Left cardiac atrium (tissue), 4 donors: ENCODE measurements around the gene OPHN1. TPM values are rescaled to one million over a fixed set of nuclear protein-coding genes. Genes with fewer than 3 reads are reported as not detected.
A peak's percentile ranks its signal among the peaks of the same experiment; 100 is the strongest.

Experiments
- ATAC-seq, 2 donors: fragments of 200-7000 bp; cut with Tn5 transposase; one replicate each; pipeline ENCODE4 v1.9.1; 2020; ENCODE audit warnings: mild to moderate bottlenecking in 2 of 2, moderate library complexity in 2 of 2
- DNase-seq: peaks from one replicate; pipeline ENCODE4 v3.0.0-alpha.2; 2020
- intact Hi-C, 2 donors: fragments of 100-400 bp; cut with DNase I; formaldehyde crosslinking; loops; one replicate each; pipeline versions ENCODE4 v1.14.1 to v1.15.1; 2022 to 2023
- total RNA-seq, 2 donors: library from RNA; stranded (reverse); fragmentation: NEBNext Ultra II Directional; extraction: Animal tissue kit (Norgen Biotek cat#: 25700); gene quantifications; one replicate each; pipeline ENCODE4 v1.2.1, GENCODE V29; 2021
- donor health status: DM: no; HTN: yes; CAD: no.
- donor health status: DM: no; HTN: yes; CAD: no; lungs with severe emphysema.
- donor health status: DM: yes; HTN: yes; CAD: no.
- donor health status: Dilated cardiomyopathy.

Gene OPHN1
- total RNA-seq, 2 donors from 2014 or later = 3.1 to 5.7 TPM

DNA sequence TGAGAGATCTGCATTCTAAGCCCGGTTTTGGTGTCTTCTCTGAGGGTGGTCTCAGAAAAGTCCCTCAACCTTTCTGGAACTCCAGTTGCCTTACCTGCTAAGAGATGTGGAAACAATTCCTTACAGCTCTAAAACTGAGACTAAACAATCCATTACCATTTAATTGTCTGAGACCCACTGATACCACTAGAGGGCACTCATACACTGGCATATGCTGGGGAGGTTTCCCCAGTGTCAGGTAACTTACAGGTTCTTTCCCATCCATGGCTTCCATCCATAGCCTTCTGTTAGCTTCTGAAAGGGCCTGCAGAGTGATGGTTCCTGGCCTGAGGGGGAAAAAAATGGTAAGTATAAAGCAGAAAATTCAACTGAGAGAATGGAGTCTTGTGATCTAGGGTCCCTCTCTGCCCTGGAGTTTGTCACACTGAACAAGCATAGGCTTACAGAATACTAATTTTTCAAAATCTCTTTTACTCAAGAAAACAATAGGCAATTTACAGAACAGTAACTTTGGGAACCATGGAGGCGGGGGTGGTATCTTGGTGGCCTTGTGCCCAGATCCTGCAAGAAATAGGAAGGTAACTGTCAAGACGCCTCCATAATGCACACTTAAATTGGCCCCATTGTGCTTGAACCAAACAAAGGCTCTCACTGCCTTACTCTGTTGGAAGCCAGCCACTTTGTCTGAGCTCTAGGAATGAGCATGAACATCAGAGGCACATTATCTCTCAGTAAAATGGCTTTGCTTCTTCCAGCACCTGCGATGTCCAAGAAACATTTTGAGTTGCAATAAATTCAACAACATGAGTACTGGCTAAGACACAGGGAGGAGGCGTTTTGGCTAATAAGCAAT, 236.1 kb downstream of the OPHN1 start:
- intact Hi-C loops = loop anchor here (2.0 to 10.0 kb wide), 4 partner anchors 266 to 1900 kb away; no protein-coding TSS in a partner anchor
- peak in 1 of 2 donors; percentile 49 for ATAC-seq
- DNase-seq = no peak

- DNase-seq (no peak), ATAC-seq (no peak)
- intact Hi-C loops = loop anchor here (5.0 to 10.0 kb wide), 3 partner anchors 269 to 1902 kb away; no protein-coding TSS in a partner anchor
Observed at GRCh38 chrX:68195561-68195960, 237.7 kb downstream of the OPHN1 start.

DNA sequence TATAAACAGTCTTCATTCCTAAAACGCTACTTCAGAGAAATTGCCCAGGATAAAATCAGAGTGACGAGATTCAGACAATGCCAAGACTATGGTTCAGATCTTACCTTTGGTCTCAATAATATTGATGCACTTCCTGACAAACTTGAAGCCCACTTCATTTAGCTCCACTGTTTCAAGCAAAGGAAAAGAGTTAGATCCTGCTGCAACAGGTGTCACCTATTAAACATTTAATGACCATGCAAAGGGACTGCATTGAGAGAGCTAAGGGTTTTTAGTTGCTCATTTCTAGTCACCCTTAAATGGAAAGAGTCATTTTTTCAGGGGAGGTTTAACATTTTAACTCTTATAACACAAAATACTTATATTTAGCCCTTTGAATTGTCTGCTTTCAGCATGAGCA, 239.5 kb downstream of the OPHN1 start:
- DNase-seq (no peak), ATAC-seq (no peak)
- intact Hi-C loops = loop anchor here in 1 of 2 donors (10.0 kb wide), 1 partner anchor 271 kb away; no protein-coding TSS in a partner anchor

GRCh38 chrX:68193234-68193633, 240.1 kb downstream of the OPHN1 start:
- intact Hi-C loops = loop anchor here in 1 of 2 donors (10.0 kb wide), 1 partner anchor 272 kb away; no protein-coding TSS in a partner anchor
- ATAC-seq (no peak), DNase-seq (no peak)

DNA sequence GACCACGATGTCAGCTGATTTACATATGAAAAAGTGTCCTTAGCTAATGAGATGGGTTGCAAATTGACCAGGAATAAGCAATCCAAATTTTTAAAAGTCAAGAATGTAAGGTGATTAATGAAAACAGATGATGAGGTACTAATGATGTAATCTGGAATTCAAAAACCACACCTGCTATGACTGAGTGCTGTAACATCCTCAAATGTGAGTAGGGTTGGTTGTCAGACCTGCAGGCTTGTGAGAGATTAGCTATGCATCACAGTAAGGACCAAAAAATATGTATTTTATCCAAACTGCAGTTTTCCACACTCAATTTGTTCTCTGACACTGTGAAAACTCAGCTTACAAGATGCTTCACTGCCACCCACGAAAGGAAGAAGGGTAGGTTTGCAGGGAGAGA, 242.5 kb downstream of the OPHN1 start:
- no peak for ATAC-seq
- intact Hi-C loops = loop anchor here in 1 of 2 donors (10.0 kb wide), 1 partner anchor 274 kb away; no protein-coding TSS in a partner anchor
- DNase-seq = no peak

GRCh38 chrX:68186552-68187262, 246.6 kb downstream of the OPHN1 start:
- intact Hi-C loops = no loop called here
- ATAC-seq (no peak), DNase-seq (no peak)

DNA sequence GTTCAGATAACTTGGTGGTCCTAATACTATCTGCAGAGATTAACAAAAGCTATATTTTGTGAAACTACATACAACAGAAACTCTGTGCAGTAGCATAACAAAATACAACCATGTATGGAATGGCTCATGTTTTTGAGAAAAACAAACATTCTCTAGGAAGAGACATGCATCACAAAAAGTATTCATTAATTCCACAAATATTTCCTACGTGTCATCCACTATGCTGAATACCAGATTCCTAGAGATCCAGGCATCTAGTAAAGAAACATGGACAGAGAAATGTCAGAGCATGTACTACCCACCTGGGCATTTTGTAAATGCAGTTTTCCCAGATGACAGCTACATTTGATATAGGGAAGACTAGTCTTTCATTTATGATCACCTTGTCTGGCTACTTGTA, 248.1 kb downstream of the OPHN1 start:
- ATAC-seq (no peak), DNase-seq (no peak)
- intact Hi-C loops = no loop called here

- DNase-seq (no peak), ATAC-seq (no peak)
- intact Hi-C loops = no loop called here
Observed at GRCh38 chrX:68183612-68184214, 249.6 kb downstream of the OPHN1 start.

DNA sequence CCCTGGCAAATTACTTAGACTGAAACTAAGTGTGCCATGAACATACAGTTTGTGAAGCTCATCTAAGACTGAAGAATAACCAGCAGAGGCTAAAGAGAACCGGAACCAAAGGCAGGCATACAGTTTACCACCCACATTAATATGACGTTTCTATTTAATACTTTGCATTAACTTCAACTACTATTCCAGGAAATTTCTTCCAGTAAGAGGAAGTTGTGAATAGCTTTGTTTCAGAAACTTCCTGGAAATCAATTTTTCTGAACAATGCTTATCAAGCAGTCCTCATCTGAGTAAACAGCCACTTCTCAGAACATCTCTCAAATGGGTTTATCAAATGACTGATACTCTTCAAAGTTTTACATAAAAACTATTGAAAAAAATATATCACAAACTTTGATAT, 252.7 kb downstream of the OPHN1 start:
- ATAC-seq (no peak), DNase-seq (no peak)
- intact Hi-C loops = no loop called here

GRCh38 chrX:68179355-68179754, 253.9 kb downstream of the OPHN1 start:
- DNase-seq (no peak), ATAC-seq (no peak)
- intact Hi-C loops = no loop called here

GRCh38 chrX:68177542-68177941, 255.8 kb downstream of the OPHN1 start:
- DNase-seq (no peak), ATAC-seq (no peak)
- intact Hi-C loops = no loop called here

DNA sequence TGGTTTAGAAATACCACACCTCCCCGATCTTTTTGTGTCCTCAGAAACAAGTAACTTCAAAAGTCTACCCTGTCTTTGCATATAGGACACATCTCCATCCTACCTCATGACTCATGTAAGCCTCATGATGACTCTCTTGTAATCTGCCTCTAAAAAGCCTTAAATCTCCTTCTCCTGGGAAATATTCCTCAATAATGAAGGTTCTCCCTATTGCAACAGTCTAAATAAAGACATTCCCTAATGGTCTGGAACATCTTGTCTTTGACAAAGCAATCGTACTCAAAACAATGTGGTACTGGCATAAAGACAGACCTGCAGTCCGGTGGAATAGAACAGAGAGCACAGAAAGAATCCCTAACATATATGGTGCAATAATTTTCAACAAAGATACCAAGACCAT, 257.7 kb downstream of the OPHN1 start:
- ATAC-seq (no peak), DNase-seq (no peak)
- intact Hi-C loops = no loop called here

GRCh38 chrX:68163441-68163840, 269.9 kb downstream of the OPHN1 start:
- DNase-seq (no peak), ATAC-seq (no peak)
- intact Hi-C loops = no loop called here

DNA sequence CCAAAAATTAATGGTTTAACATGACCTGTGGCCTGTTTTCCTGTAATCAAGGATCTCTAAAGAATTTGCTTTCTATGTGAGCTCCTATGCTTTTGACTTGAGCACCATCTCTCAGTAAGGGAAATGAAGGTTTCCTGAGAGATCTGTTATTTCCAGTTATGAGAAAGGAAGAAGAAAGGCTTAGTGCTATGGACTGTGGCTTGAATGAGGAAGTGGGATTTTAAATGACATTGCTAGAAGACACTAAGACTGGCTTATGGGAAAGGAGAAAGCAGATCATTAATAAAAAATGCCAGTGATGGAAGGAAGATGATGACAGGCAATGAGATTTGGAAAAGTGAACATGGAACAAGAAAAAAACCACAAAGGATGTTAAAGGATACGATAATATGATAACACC, 285.4 kb downstream of the OPHN1 start:
- no peak for DNase-seq
- no peak for ATAC-seq
- intact Hi-C loops = no loop called here

DNA sequence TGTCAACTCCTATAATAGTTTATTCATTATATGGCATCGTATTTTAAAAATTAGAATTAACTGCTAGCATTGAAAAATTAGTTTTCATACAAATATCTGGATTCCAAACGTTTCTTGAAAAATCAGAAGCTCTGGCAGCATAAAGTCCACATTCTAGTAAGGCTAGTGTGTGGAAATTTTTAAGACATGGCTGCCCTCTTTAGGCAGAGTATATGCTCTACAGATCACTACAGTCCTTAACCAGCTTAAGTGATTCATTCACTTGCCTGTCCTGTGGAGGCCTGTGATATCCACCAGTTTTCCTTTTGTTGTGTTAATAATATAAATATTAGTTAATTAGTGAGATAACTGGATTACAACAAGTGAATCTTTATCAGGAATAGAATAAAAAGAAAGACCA, 287.2 kb downstream of the OPHN1 start:
- intact Hi-C loops = no loop called here
- no peak for DNase-seq
- peak; percentile 53 to 65 for ATAC-seq

DNA sequence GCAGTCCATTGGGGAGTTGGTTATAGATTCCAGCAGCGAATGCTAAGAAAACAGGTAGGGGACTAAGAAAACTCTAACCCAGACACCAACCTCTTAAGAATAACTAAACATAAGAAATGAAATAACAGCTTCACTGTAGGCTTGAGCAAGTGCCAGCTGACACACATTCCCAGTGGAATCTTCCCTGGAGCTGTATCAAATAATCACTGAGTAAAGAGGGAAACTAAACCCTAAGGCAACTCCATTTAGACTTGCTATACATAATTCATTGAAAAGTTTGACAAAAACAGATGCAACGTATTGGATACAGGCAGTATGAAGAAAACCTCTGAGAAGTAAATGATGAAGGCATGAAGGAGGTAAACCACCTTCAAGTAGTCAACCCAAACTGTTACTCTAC, 293.5 kb downstream of the OPHN1 start:
- no peak for ATAC-seq
- no peak for DNase-seq
- intact Hi-C loops = no loop called here

- no peak for DNase-seq
- intact Hi-C loops = no loop called here
- ATAC-seq = no peak
Observed at GRCh38 chrX:68133181-68133580, 300.1 kb downstream of the OPHN1 start.

GRCh38 chrX:68132749-68133148, 300.5 kb downstream of the OPHN1 start:
- ATAC-seq = no peak
- intact Hi-C loops = no loop called here
- DNase-seq = no peak

DNA sequence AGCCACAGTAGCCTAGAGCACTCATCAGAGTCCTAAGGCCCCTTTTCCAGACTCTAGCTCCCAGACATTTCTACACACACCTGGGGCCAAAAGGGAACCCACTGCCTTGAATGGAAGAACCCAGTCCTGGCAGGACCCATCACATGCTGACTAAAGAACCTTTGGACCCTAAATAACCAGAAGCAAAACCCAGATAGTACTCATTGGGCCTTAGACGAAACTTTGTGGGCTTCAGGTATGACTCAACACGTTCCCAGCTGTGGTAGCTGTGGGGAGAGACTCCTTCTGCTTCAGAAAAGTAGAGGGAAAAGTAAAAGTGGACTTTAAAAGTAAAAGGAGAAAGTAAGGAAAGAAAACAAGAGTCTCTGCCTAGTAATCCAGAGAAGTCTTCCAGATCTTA, 311.5 kb downstream of the OPHN1 start:
- intact Hi-C loops = no loop called here
- ATAC-seq = no peak
- DNase-seq = no peak

GRCh38 chrX:68121371-68121770, 311.9 kb downstream of the OPHN1 start:
- DNase-seq (no peak), ATAC-seq (no peak)
- intact Hi-C loops = no loop called here
